Activated CD8-positive, alpha-beta memory T cell treated with anti-CD3 and anti-CD28 coated beads, Interleukin-2, amount 10 ng/mL, durations not matched to agents 7 days and 5 days (primary cell): Measurements from ENCODE around the gene GRIK2. TPM values are rescaled to one million over a fixed set of nuclear protein-coding genes. Genes with fewer than 3 reads are reported as not detected.

Experiments
- ATAC-seq: fragments of 150-1000 bp; cut with Tn5 transposase; one replicate; pipeline ENCODE4 v1.10.0; 2021; ENCODE audit warnings: moderate library complexity
- CTCF ChIA-PET: fragments of 350-600 bp; sonication (Branson Sonifier 250); formaldehyde crosslinking; loops from one replicate; lab custom pipeline; 2021; ENCODE audit warnings: antibody characterized with exemption; lab: Charles Lee
- DNase-seq: peaks from one replicate; pipeline ENCODE4 v3.0.0-alpha.2; 2020
- H3K27ac Mint-ChIP-seq: one replicate; pipeline ENCODE4 v1.8.0; 2021; ENCODE audit warnings: mild to moderate bottlenecking, mixed read lengths
- H3K27me3 Mint-ChIP-seq: one replicate; pipeline ENCODE4 v1.8.0; 2021; ENCODE audit warnings: mixed read lengths
- H3K36me3 Mint-ChIP-seq: one replicate; pipeline ENCODE4 v1.8.0; 2021; ENCODE audit warnings: mild to moderate bottlenecking, mixed read lengths
- H3K4me1 Mint-ChIP-seq: one replicate; pipeline ENCODE4 v1.8.0; 2021; ENCODE audit warnings: mixed read lengths
- H3K4me3 Mint-ChIP-seq: one replicate; pipeline ENCODE4 v1.8.0; 2021; ENCODE audit warnings: mild to moderate bottlenecking, moderate library complexity, mixed read lengths
- H3K9me3 Mint-ChIP-seq: one replicate; pipeline ENCODE4 v1.8.0; 2022; ENCODE audit warnings: low read depth, mixed read lengths
- total RNA-seq, 2 experiments: library from RNA; stranded (reverse); gene quantifications; one replicate each; pipeline ENCODE4 v1.2.3, GENCODE V29; 2021

Gene GRIK2
- total RNA-seq, 2 experiments from 2014 or later = not detected

DNA sequence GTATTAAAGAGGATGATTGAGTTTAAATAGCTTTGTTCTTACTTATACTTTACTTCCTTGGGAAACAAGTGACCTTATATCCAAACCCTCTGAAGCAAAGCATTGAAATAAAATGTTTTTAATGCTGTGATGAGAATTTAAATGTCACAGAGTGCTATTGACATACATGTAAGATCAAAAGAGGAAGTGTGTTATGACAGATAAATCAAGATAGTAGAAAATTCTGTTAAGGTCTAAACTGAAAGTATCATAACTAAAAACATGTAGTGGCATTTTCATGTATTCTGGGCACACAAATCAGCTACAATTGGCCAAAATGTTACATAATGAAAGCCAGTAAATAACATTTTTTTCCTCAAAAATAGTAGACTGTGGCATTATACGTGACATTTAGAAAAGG, 318.0 kb downstream of the GRIK2 start:
- ATAC-seq (no peak), DNase-seq (no peak)
- no peaks in the 10 kb centered on the region for H3K27me3 Mint-ChIP-seq
- H3K27ac Mint-ChIP-seq = no peak overlapping the region
- CTCF ChIA-PET = no interaction called here
- no peak overlapping the region for H3K4me3 Mint-ChIP-seq
- H3K4me1 Mint-ChIP-seq = no peaks in the 10 kb centered on the region
- no peaks in the 10 kb centered on the region for H3K36me3 Mint-ChIP-seq
- no peaks in the 10 kb centered on the region for H3K9me3 Mint-ChIP-seq

DNA sequence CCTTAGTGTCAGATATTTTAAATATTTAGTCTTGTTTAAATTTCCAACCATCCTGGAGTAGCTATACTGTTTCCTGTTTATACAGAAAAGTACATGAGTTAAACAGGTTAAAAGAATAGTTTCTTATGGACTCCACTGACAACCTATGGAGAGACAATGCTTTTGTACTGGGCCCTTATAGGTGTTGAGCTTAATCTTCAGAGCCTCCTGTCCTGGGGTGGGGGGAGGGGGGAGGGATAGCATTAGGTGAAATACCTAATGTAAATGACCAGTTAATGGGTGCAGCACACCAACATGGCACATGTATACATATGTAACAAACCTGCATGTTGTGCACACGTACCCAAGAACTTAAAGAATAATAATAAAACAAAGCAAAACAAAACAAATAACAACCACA, 322.9 kb downstream of the GRIK2 start:
- Mint-ChIP-seq H3K4me3 (no peak overlapping the region), H3K9me3 (no peaks in the 10 kb centered on the region), H3K27me3 (no peaks in the 10 kb centered on the region), H3K36me3 (no peaks in the 10 kb centered on the region), H3K27ac (no peak overlapping the region), H3K4me1 (no peaks in the 10 kb centered on the region)
- CTCF ChIA-PET = no interaction called here
- DNase-seq = no peak
- no peak for ATAC-seq

DNA sequence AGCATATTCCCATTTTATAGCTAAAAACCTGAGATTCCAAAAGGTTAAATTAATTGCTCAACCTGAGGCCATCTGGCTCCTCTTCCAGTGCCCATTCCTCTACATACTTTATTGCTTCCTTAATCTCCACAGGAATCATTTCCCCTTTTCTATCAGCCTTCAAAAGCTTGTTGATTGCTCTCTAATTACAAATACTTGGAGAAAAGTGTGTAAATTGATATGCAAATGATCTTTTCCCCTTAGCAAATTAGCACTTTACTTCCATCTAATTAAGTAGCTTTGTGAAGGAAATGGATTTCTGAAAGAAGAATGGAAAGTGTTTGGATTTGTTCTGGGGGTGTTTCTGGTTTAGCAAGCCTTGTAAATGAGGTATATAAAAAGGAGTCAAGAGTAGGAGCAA, 323.3 kb downstream of the GRIK2 start:
- no peak overlapping the region for H3K27ac Mint-ChIP-seq
- CTCF ChIA-PET = no interaction called here
- no peaks in the 10 kb centered on the region for H3K4me1 Mint-ChIP-seq
- ATAC-seq (no peak), DNase-seq (no peak)
- H3K27me3 Mint-ChIP-seq = no peaks in the 10 kb centered on the region
- H3K36me3 Mint-ChIP-seq = no peaks in the 10 kb centered on the region
- no peak overlapping the region for H3K4me3 Mint-ChIP-seq
- H3K9me3 Mint-ChIP-seq = no peaks in the 10 kb centered on the region

DNA sequence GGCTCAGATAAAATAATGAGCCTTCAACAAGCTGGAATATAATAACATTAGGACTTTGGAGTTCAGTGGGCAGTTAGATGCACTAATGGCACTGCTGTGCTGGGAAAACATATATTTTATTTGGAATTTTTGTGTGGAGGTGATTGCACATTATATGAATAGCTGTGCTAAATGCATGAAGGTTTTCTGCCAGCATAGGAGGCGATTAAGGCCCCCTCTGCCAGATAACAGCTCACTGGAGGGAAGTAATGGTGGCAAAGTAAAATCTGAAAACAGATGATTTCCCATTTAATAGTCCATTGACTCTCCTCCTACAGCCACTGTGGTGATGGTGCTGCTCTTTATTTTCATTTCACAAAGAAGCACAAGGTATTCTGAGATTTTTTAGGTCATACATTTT, 326.0 kb downstream of the GRIK2 start:
- H3K27me3 Mint-ChIP-seq = no peaks in the 10 kb centered on the region
- no peak overlapping the region for H3K27ac Mint-ChIP-seq
- H3K4me1 Mint-ChIP-seq = no peaks in the 10 kb centered on the region
- no peaks in the 10 kb centered on the region for H3K9me3 Mint-ChIP-seq
- H3K36me3 Mint-ChIP-seq = no peaks in the 10 kb centered on the region
- no peak for ATAC-seq
- H3K4me3 Mint-ChIP-seq = no peak overlapping the region
- CTCF ChIA-PET = no interaction called here
- no peak for DNase-seq

DNA sequence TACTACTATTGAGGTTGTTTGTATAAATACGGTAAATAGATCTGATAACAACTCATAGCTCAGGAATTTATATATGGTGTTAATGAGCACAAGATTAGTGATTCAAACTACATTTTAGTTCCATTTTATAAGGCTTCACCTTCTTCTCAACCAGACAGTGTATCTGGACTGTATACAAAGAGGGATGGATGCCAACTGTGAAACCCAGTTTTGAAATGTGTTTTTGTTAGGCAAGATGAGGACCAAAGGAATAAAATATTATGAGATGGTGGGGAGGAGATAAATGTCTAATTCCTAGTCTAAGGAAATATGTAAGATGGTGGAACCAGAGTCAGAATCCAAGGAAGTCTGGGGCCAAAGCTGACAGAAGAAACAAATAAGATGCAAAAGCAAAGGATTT, 329.0 kb downstream of the GRIK2 start:
- Mint-ChIP-seq H3K4me1 (no peaks in the 10 kb centered on the region), H3K4me3 (no peak overlapping the region), H3K9me3 (no peaks in the 10 kb centered on the region), H3K27ac (no peak overlapping the region), H3K36me3 (no peaks in the 10 kb centered on the region), H3K27me3 (no peaks in the 10 kb centered on the region)
- DNase-seq = no peak
- no peak for ATAC-seq
- CTCF ChIA-PET = no interaction called here

DNA sequence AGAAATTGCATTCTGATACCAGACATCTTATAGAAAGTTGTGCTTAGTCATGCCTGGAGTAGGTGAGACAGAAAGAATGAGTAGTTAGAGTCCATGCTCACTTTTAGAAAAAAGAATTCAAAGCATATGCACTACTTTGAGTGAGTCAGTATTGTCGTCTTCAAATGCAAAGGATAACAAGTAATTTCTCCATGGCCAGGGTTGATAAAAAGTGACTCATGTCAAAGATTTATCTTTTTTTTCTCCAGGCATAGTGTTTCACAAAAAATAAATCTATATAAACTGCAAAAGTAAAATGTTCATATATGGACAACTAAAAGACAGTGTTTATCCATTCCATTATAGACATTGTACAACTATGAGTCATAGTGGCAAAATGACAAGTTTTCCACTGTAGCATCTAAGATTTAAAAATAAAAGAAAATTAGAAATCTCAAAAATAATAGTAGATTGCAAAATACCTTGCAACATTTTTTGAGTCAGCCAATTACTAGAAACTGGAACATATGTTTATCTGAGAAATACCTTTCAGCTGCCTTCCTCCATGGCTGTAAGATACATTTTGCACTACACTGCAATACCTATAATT, 329.6 kb downstream of the GRIK2 start:
- no peak for DNase-seq
- H3K9me3 Mint-ChIP-seq = no peaks in the 10 kb centered on the region
- no peaks in the 10 kb centered on the region for H3K36me3 Mint-ChIP-seq
- H3K27ac Mint-ChIP-seq = no peak overlapping the region
- no peak overlapping the region for H3K4me3 Mint-ChIP-seq
- CTCF ChIA-PET = no interaction called here
- ATAC-seq = no peak
- no peaks in the 10 kb centered on the region for H3K4me1 Mint-ChIP-seq
- no peaks in the 10 kb centered on the region for H3K27me3 Mint-ChIP-seq

DNA sequence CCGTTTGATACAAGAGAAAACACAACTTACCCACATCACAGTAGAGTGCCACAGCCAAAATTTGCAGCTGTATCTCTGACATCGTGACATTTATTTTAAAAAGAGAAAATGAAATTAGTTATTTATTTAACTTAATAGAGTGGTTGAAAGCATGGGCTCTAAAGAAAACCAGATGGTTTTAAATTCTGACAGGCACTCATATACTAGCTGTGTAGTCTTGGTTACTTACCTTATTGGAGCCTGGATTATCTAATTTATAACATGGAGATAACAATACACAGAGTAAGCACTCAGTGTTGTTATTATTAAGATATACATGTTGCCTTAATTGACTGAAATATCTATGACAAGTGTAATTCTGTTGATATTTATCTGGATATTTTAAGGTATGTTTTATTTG, 334.9 kb downstream of the GRIK2 start:
- no peaks in the 10 kb centered on the region for H3K9me3 Mint-ChIP-seq
- no peak for ATAC-seq
- CTCF ChIA-PET = no interaction called here

DNA sequence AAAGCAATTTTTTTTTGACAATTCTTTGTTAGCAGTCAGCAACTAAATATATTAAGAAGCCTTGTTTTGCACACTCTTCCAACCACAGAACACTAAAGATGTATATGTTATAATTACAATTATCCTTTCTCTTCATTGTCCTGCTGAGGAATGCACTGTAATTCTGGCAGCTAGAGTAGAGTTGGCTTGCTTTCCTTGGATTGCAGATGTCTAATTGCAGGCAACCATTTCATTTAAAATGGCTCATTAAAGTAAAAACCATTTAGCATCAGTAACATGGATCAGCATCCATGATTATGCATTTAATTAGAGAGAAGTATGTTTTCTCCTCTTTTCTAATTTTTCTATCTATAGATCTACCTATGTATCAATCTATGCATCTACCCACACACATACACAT, 335.4 kb downstream of the GRIK2 start:
- H3K27ac Mint-ChIP-seq = no peak overlapping the region
- H3K27me3 Mint-ChIP-seq = no peaks in the 10 kb centered on the region
- no peaks in the 10 kb centered on the region for H3K9me3 Mint-ChIP-seq
- CTCF ChIA-PET = no interaction called here
- peaks cover 3% of the 10 kb centered on the region for H3K4me1 Mint-ChIP-seq
- DNase-seq = no peak
- no peaks in the 10 kb centered on the region for H3K36me3 Mint-ChIP-seq
- ATAC-seq = no peak
- no peak overlapping the region for H3K4me3 Mint-ChIP-seq

More for the DNA sequence above, 334.9 kb downstream of the GRIK2 start:
- Mint-ChIP-seq H3K36me3 (no peaks in the 10 kb centered on the region), H3K4me3 (no peak overlapping the region), H3K27ac (no peak overlapping the region), H3K27me3 (no peaks in the 10 kb centered on the region), H3K4me1 (peaks cover 3% of the 10 kb centered on the region)
- no peak for DNase-seq

DNA sequence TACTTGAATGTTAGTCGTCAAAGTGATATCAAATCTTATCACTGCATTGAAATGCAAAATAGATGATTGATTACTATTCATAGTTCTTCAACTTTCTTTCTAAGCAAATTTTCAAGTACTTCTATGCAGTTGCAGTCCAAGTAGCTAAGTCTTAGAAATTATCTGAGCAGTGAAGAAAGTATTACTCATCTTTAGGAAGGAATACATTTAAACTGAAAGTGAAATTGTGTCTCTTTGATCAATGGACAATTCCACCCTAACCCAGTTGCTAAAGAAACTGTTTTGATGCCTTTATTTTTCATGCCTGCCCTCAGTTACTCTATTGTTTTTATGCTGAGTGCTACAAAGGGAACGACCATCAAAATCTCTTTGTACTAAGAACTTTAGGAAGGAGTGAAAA, 337.4 kb downstream of the GRIK2 start:
- DNase-seq (no peak), ATAC-seq (no peak)
- CTCF ChIA-PET = no interaction called here
- no peak overlapping the region for H3K4me3 Mint-ChIP-seq
- peaks cover 3% of the 10 kb centered on the region for H3K4me1 Mint-ChIP-seq
- no peak overlapping the region for H3K27ac Mint-ChIP-seq
- H3K27me3 Mint-ChIP-seq = no peaks in the 10 kb centered on the region
- H3K36me3 Mint-ChIP-seq = no peaks in the 10 kb centered on the region
- H3K9me3 Mint-ChIP-seq = peaks cover 7% of the 10 kb centered on the region

DNA sequence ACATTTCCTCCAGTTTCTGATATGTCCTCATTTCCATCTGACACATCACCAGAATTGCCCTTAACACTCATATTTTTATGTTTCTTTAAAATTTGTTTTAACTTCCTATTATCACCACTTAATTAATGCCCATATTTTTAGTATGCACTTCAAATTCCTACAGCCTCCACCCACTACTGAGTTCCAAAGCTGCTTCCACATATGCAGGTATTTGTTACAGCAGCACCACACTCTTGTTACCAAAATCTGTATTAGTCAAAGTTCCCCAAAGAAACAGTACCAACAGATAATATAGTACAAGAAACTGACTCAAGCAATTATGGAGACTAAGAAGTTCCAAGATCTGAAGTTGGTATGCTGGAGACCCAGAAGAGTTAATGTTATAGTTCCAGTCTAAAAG, 340.4 kb downstream of the GRIK2 start:
- H3K4me1 Mint-ChIP-seq = peaks cover 3% of the 10 kb centered on the region
- no peak overlapping the region for H3K27ac Mint-ChIP-seq
- H3K36me3 Mint-ChIP-seq = no peaks in the 10 kb centered on the region
- no peak for ATAC-seq
- H3K27me3 Mint-ChIP-seq = no peaks in the 10 kb centered on the region
- CTCF ChIA-PET = no interaction called here
- no peak for DNase-seq
- peaks cover 14% of the 10 kb centered on the region for H3K9me3 Mint-ChIP-seq
- H3K4me3 Mint-ChIP-seq = no peak overlapping the region

DNA sequence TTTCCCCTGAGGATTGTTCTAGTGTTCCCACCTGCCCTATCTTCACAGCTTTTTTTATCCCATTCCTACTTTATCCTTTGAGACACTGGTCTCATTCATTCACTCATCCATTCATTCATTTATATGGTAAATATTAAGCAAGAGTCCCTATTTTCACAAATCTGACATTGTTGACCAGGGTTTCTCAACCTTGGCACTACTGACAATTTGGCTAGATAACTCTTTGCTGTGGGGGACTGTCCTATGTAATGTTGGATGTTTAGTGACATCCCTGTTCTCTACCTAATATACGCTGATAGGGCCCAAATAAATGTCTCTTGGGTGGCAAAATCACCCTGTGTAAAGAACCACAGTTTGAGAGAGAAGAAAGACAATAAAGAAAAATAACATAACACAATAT, 345.0 kb downstream of the GRIK2 start:
- no peaks in the 10 kb centered on the region for H3K4me1 Mint-ChIP-seq
- H3K36me3 Mint-ChIP-seq = no peaks in the 10 kb centered on the region
- H3K9me3 Mint-ChIP-seq = peaks cover 14% of the 10 kb centered on the region
- no peak overlapping the region for H3K27ac Mint-ChIP-seq
- no peaks in the 10 kb centered on the region for H3K27me3 Mint-ChIP-seq
- CTCF ChIA-PET = no interaction called here
- no peak overlapping the region for H3K4me3 Mint-ChIP-seq
- no peak for ATAC-seq
- DNase-seq = no peak

DNA sequence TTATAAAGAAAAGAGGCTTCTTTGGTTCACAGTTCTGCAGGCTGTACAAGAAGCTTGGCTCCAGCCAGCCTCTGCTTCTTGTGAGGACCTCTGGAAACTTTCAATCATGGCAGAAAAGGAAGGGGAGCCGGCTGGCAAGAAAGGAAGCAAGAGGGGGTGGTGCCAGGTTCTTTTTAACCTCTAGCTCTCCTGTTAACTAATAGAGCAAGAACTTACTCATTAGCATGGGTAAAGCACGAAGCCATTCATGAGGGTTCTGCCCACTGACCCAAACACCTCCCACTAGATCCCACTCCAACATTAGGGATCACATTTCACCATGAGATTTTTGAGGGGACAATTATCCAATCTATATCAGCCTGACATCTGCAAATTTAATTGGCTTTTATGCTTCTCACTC, 347.1 kb downstream of the GRIK2 start:
- CTCF ChIA-PET = no interaction called here
- H3K27me3 Mint-ChIP-seq = no peaks in the 10 kb centered on the region
- H3K4me3 Mint-ChIP-seq = no peak overlapping the region
- H3K27ac Mint-ChIP-seq = no peak overlapping the region
- DNase-seq (no peak), ATAC-seq (no peak)
- peaks cover 7% of the 10 kb centered on the region for H3K9me3 Mint-ChIP-seq
- H3K36me3 Mint-ChIP-seq = no peaks in the 10 kb centered on the region
- no peaks in the 10 kb centered on the region for H3K4me1 Mint-ChIP-seq

DNA sequence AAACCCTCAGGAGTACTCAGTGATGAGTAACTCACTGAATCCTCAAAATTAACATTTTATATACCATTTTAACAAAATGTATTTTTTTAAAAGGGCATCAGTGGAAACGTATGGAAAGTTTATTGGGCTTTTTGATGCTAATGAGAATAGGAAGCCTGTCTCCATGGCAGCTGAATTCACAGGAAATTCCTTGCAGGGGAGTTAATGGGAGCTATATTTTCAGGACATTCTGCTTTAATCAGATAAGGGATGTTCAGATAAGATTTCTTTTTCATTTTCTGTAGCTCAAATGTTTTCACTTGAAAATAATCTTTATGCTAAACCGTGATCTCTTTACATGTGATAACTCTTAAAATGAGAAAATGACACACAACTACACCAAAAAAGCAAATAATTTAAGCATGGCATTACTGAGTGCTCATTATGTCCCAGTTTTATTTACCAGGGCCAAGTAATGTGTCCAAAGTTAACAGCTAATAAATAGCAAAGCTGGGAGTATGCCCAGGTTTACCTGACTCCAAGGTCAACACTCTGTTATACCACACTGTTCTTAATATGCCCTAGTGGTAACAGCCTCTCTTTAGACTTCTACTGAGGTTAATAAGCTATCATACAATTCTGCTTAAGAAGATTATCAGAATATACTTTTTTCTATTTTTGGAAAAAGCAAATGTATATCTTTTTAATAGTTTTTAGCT, 348.1 kb downstream of the GRIK2 start:
- ATAC-seq = no peak
- Mint-ChIP-seq H3K9me3 (peaks cover 7% of the 10 kb centered on the region), H3K27ac (no peak overlapping the region), H3K27me3 (no peaks in the 10 kb centered on the region), H3K4me1 (no peaks in the 10 kb centered on the region), H3K4me3 (no peak overlapping the region), H3K36me3 (no peaks in the 10 kb centered on the region)
- CTCF ChIA-PET = no interaction called here
- DNase-seq = no peak

DNA sequence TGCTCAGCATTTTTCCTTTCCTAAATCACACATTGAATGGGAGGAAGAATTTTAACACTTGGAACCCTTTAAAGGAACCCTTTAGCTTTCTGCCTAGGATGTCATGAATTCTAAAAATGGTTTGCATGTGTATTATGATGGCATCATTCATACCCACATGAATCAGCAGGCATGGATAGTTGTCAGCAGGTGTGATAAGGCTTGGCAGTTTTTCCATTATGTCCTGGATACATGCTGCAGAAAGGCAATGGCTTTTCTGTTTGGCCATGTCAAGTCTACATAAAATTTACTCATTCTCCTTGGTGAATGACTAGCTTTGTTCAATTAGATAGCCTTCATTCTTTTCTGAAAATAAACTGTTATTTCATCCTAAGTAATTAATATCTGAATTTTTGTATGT, 353.7 kb downstream of the GRIK2 start:
- CTCF ChIA-PET = no interaction called here
- H3K4me3 Mint-ChIP-seq = no peak overlapping the region
- H3K27ac Mint-ChIP-seq = no peak overlapping the region
- DNase-seq (no peak), ATAC-seq (no peak)
- no peaks in the 10 kb centered on the region for H3K9me3 Mint-ChIP-seq
- H3K4me1 Mint-ChIP-seq = no peaks in the 10 kb centered on the region
- no peaks in the 10 kb centered on the region for H3K27me3 Mint-ChIP-seq
- H3K36me3 Mint-ChIP-seq = no peaks in the 10 kb centered on the region
